WTC11 (cell line): ENCODE data around the gene ZCCHC2. TPM values are rescaled to one million over a fixed set of nuclear protein-coding genes. Genes with fewer than 3 reads are reported as not detected.

ENCODE experiments used
- ATAC-seq: fragments of 200-7000 bp; cut with Tn5 transposase; 2 replicates; pipeline ENCODE4 v1.10.0; 2021; ENCODE audit warnings: mild to moderate bottlenecking, moderate library complexity
- CTCF ChIA-PET: fragments of 300-600 bp; sonication (Branson Sonifier 250); formaldehyde crosslinking; loops from one replicate; lab custom pipeline; 2021; ENCODE audit warnings: antibody characterized with exemption; lab: Charles Lee
- POLR2A ChIA-PET: fragments of 350-600 bp; sonication (Branson Sonifier 250); formaldehyde crosslinking; loops from one replicate; lab custom pipeline; 2021; ENCODE audit warnings: antibody characterized with exemption; lab: Charles Lee
- DNase-seq: peaks from one replicate; pipeline ENCODE4 v3.0.0; 2021; ENCODE audit warnings: low spot score
- H3K27ac Mint-ChIP-seq: 2 replicates; pipeline ENCODE4 v1.8.0; 2021; ENCODE audit warnings: mixed read lengths
- H3K27me3 Mint-ChIP-seq: 2 replicates; pipeline ENCODE4 v1.8.0; 2021; ENCODE audit warnings: low read depth, mild to moderate bottlenecking, moderate library complexity, mixed read lengths
- H3K36me3 Mint-ChIP-seq: 2 replicates; pipeline ENCODE4 v1.8.0; 2021; ENCODE audit warnings: mixed read lengths
- H3K4me1 Mint-ChIP-seq: 2 replicates; pipeline ENCODE4 v1.8.0; 2022; ENCODE audit warnings: mixed read lengths
- H3K4me3 Mint-ChIP-seq: 2 replicates; pipeline ENCODE4 v1.8.0; 2021; ENCODE audit warnings: mild to moderate bottlenecking, moderate library complexity, mixed read lengths
- H3K9me3 Mint-ChIP-seq: 2 replicates; pipeline ENCODE4 v1.8.0; 2021; ENCODE audit warnings: mixed read lengths
- ARID4B ChIP-seq: sonication (generic); formaldehyde crosslinking; IDR thresholded peaks from 2 replicates; pipeline ENCODE4 v1.8.0; 2023; ENCODE audit warnings: missing genetic modification reagents, mild to moderate bottlenecking, borderline replicate concordance
- CBFB ChIP-seq: sonication (generic); formaldehyde crosslinking; IDR thresholded peaks from 2 replicates; pipeline ENCODE4 v1.8.1; 2022; ENCODE audit warnings: mild to moderate bottlenecking, low read depth, missing genetic modification reagents
- CDX4 ChIP-seq: fragments of 250-450 bp; sonication (Bioruptor Pico); IDR thresholded peaks from 2 replicates; pipeline ENCODE4 v1.9.0; 2021; ENCODE audit warnings: moderate library complexity, mild to moderate bottlenecking, inconsistent platforms, borderline replicate concordance
- FOXJ3 ChIP-seq: sonication (generic); formaldehyde crosslinking; IDR thresholded peaks from 2 replicates; pipeline ENCODE4 v1.9.0; 2021; ENCODE audit warnings: missing genetic modification reagents, mild to moderate bottlenecking, borderline replicate concordance
- GTF2I ChIP-seq: fragments of 250-450 bp; sonication (Bioruptor Pico); conservative IDR thresholded peaks from 2 replicates; pipeline ENCODE4 v1.4.0; 2021; ENCODE audit warnings: mild to moderate bottlenecking
- TP53 ChIP-seq: sonication (generic); formaldehyde crosslinking; IDR thresholded peaks from 2 replicates; pipeline ENCODE4 v1.8.1; 2023; ENCODE audit warnings: mild to moderate bottlenecking, missing genetic modification reagents
- ZBTB43 ChIP-seq: sonication (generic); formaldehyde crosslinking; IDR thresholded peaks from 2 replicates; pipeline ENCODE4 v1.8.1; 2023; ENCODE audit warnings: mild to moderate bottlenecking, missing genetic modification reagents
- ZNF138 ChIP-seq: sonication (generic); formaldehyde crosslinking; conservative IDR thresholded peaks from 2 replicates; pipeline ENCODE4 v1.8.1; 2022; ENCODE audit warnings: mild to moderate bottlenecking, moderate library complexity, missing genetic modification reagents
- ZNF396 ChIP-seq: fragments of 250-450 bp; sonication (Bioruptor Pico); IDR thresholded peaks from 2 replicates; pipeline ENCODE4 v1.8.0; 2021; ENCODE audit warnings: mild to moderate bottlenecking, moderate library complexity, borderline replicate concordance
- ZNF423 ChIP-seq: fragments of 250-450 bp; sonication (Bioruptor Pico); IDR thresholded peaks from 2 replicates; pipeline ENCODE4 v2.1.2; 2022; ENCODE audit warnings: mild to moderate bottlenecking, moderate library complexity
- ZSCAN18 ChIP-seq: fragments of 250-450 bp; sonication (Bioruptor Pico); IDR thresholded peaks from 2 replicates; pipeline ENCODE4 v2.1.2; 2022; ENCODE audit warnings: mild to moderate bottlenecking, moderate library complexity
- total RNA-seq: library from RNA; stranded (reverse); gene quantifications from 3 replicates; pipeline ENCODE4 v1.2.3, GENCODE V29; 2021

Gene ZCCHC2
- total RNA-seq, 1 experiment from 2014 or later, result 18.8 TPM

DNA sequence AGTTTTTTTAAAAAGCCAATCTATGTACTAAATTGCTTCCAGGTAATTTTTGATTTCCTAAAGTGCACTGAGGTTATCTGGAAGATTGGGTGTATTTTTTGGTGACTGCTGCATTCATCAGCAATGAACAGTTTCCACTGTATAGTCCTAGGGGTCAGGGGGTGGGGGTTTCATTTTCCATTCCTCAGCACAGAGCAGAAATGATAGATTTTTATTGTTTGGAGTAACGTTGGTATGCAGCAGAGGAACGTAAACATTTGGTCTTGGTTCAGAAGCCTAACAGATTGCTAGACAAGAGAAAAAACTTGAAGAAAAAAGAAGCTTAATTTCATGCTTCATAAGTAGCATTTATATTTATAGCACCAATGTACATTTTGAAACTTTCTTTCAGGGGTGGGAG lies 54.9 kb downstream of the ZCCHC2 start (continued):
- TF ChIP-seq ZNF138 (CRISPR knock-in tag) (no peak), ARID4B (CRISPR knock-in tag) (no peak)

DNA sequence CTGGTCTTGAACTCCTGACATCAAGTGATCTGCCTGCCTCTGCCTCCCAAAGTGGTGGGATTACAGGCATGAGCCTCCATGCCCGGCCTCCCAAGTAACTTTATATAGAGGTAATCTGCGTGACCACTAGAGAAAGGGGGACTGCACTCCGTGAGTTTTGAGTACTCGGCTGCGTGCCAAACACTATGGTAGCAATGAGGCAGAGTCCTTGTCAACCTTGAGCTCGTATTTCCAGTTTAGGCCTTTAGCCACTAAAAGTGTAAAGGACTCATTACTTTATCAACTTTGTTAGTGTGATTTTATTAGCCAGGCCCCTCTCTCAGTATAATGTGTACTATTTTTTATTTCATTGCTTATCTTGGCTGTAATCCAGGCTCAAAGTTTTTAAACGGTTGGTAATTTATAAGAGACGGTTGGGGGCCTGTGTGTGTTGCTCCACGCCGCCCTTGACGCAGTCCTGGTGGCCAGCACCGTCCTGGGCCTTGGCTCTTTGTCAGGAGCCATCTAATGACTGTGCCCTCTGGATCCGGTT lies 56.2 kb downstream of the ZCCHC2 start:
- no peak overlapping the region for H3K27ac Mint-ChIP-seq
- no peak for TF ChIP-seq GTF2I (CRISPR knock-in tag)
- no peak for ATAC-seq
- H3K27me3 Mint-ChIP-seq, result no peaks in the 10 kb centered on the region
- no peak overlapping the region for H3K4me3 Mint-ChIP-seq
- no peak for DNase-seq
- CTCF ChIA-PET, result no interaction called here
- POLR2A ChIA-PET, result no interaction called here
- peaks cover 19% of the 10 kb centered on the region for H3K36me3 Mint-ChIP-seq
- no peaks in the 10 kb centered on the region for H3K9me3 Mint-ChIP-seq
- peaks cover 18% of the 10 kb centered on the region for H3K4me1 Mint-ChIP-seq

DNA sequence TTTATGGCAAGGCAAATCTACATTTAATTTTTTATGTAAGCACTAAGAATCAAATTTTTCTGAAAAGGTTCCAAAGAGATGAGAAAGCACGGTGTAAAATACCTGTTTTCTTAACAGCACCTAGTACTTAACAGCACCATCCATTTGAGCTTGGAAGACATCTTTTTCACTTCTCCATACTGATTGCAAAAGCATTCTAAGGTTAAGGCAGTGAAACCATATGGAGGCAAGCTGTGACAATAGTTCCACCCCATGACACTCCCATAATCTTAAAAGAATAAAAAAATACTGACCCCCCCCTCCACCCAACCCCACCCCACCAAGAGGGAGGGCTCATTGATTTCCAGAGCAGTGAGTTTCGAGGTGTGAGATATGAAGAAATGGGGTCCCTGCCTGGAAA lies 60.6 kb downstream of the ZCCHC2 start:
- POLR2A ChIA-PET, result no interaction called here
- DNase-seq (no peak), ATAC-seq (no peak)
- H3K27ac Mint-ChIP-seq, result no peak overlapping the region
- H3K36me3 Mint-ChIP-seq, result 0 out of 2 replicates have a peak, but pooled peaks cover 3% of the 10 kb centered on the region
- CTCF ChIA-PET, result interaction anchor here (0.7 to 2.6 kb wide), 15 partner anchors 12 to 740 kb away, joined by 3 to 13 read pairs (median 4); partner anchors contain the start of gene TNFRSF11A
- H3K27me3 Mint-ChIP-seq, result no peaks in the 10 kb centered on the region
- TF ChIP-seq FOXJ3 (CRISPR knock-in tag), result no peak
- TF ChIP-seq CDX4 (CRISPR knock-in tag), result no peak
- TF ChIP-seq ZNF396 (CRISPR knock-in tag), result no peak
- TF ChIP-seq ZNF423 (CRISPR knock-in tag), result no peak
- no peak for TF ChIP-seq CBFB (CRISPR knock-in tag)
- TF ChIP-seq ZSCAN18 (CRISPR knock-in tag), result no peak
- TF ChIP-seq TP53, result no peak
- no peak for TF ChIP-seq ZBTB43
- H3K9me3 Mint-ChIP-seq, result no peaks in the 10 kb centered on the region
- H3K4me1 Mint-ChIP-seq, result peaks cover 29% of the 10 kb centered on the region
- no peak overlapping the region for H3K4me3 Mint-ChIP-seq
